Measurements from ENCODE around the gene MRPS9. TPM values are rescaled to one million over a fixed set of nuclear protein-coding genes. Genes with fewer than 3 reads are reported as not detected.
A peak's percentile ranks its signal among the peaks of the same experiment; 100 is the strongest.

The MRPS9 gene
- total RNA-seq, 1 experiment from 2014 or later, result 55.4 TPM

DNA sequence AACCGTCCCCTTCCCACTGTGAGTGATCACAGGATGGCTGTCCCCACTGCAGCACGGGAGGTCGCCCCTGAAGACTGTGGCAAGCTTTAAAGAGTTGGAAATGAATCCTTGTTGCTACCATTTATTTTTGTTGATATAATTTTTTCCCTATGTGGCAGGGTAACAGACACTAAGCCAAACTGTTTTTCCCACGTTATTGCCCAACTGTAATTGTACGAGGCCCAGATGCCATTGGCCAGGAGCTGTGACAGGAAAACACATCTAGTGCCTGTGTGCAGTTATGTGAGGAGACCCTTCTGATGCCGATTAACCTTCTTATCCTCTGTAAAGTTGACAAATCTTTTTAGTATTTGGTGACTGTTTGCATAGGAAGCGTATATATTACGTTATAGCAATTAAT lies 44.2 kb downstream of the MRPS9 start:
- no peaks in the 10 kb centered on the region for H3K9me3 ChIP-seq (ENCODE audit: low read depth, low read length, poor library complexity, severe bottlenecking)
- no peak for TF ChIP-seq EZH2 (IDR thresholded peaks at IDR 0.05; ENCODE audit: borderline replicate concordance, low read depth, low read length, poor library complexity, severe bottlenecking)
- TF ChIP-seq, protein P1, sequence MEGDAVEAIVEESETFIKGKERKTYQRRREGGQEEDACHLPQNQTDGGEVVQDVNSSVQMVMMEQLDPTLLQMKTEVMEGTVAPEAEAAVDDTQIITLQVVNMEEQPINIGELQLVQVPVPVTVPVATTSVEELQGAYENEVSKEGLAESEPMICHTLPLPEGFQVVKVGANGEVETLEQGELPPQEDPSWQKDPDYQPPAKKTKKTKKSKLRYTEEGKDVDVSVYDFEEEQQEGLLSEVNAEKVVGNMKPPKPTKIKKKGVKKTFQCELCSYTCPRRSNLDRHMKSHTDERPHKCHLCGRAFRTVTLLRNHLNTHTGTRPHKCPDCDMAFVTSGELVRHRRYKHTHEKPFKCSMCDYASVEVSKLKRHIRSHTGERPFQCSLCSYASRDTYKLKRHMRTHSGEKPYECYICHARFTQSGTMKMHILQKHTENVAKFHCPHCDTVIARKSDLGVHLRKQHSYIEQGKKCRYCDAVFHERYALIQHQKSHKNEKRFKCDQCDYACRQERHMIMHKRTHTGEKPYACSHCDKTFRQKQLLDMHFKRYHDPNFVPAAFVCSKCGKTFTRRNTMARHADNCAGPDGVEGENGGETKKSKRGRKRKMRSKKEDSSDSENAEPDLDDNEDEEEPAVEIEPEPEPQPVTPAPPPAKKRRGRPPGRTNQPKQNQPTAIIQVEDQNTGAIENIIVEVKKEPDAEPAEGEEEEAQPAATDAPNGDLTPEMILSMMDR (conservative IDR thresholded peaks at IDR 0.05; ENCODE audit: low read depth, low read length), result no peak
- no TSS peak for BruUV-seq (replicated peaks)
- intact Hi-C loops (cut with micrococcal nuclease; ENCODE audit: unreplicated experiment), result loop anchor here (10.0 kb wide), 1 partner anchor 227 kb away; the partner anchor contains the start of gene POU3F3
- ChIA-PET POLR2A (ENCODE audit: low non-redundant PET) (no interaction called here), CTCF (no interaction called here)
- DNase-seq (ENCODE audit: low spot score), result peak; percentile 26
- peaks cover 54% of the 10 kb centered on the region for H3K4me1 ChIP-seq (ENCODE audit: insufficient read depth, low read length, poor library complexity, severe bottlenecking)
- peak overlapping the region; percentile 40 for H3K27ac ChIP-seq (ENCODE audit: low read depth, low read length, poor library complexity, severe bottlenecking)
- no peaks in the 10 kb centered on the region for H3K36me3 ChIP-seq (ENCODE audit: insufficient read depth, low read length, poor library complexity, severe bottlenecking)
- no peak overlapping the region for H3K4me3 ChIP-seq (ENCODE audit: low read depth, low read length, poor library complexity, severe bottlenecking)
- no peaks in the 10 kb centered on the region for H3K27me3 ChIP-seq (replicated peaks; ENCODE audit: insufficient read depth, low read depth, low read length, poor library complexity)

DNA sequence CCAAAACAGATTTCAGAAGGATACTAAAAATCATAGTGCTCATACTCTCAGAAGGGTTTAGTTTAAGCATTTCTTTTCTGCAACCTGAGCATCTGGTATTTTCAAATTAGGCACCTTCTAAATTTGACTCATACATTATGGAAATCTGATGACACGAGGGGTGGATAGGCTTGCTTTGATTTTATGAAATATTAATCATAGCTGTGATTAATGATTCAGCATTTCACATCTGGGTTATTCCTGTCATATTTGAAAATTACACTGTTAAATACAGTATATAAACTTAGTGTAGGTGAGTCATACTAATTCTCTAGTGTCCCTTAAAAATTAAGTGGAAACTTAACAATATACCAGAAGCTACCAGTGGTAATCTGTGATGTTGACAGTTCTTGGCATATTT lies 47.7 kb downstream of the MRPS9 start:
- Histone ChIP-seq H3K27me3 (replicated peaks; ENCODE audit: insufficient read depth, low read depth, low read length, poor library complexity) (no peaks in the 10 kb centered on the region), H3K9me3 (ENCODE audit: low read depth, low read length, poor library complexity, severe bottlenecking) (no peaks in the 10 kb centered on the region), H3K4me3 (ENCODE audit: low read depth, low read length, poor library complexity, severe bottlenecking) (no peak overlapping the region), H3K4me1 (ENCODE audit: insufficient read depth, low read length, poor library complexity, severe bottlenecking) (peaks cover 38% of the 10 kb centered on the region), H3K27ac (ENCODE audit: low read depth, low read length, poor library complexity, severe bottlenecking) (no peak overlapping the region), H3K36me3 (ENCODE audit: insufficient read depth, low read length, poor library complexity, severe bottlenecking) (no peaks in the 10 kb centered on the region)
- ChIA-PET POLR2A (ENCODE audit: low non-redundant PET) (no interaction called here), CTCF (no interaction called here)
- TF ChIP-seq, protein P1 (conservative IDR thresholded peaks at IDR 0.05; ENCODE audit: low read depth, low read length), result no peak
- TF ChIP-seq EZH2 (IDR thresholded peaks at IDR 0.05; ENCODE audit: borderline replicate concordance, low read depth, low read length, poor library complexity, severe bottlenecking), result no peak
- no peak for DNase-seq (ENCODE audit: low spot score)
- no TSS peak for BruUV-seq (replicated peaks)
- intact Hi-C loops (cut with micrococcal nuclease; ENCODE audit: unreplicated experiment), result loop anchor here (10.0 kb wide), 1 partner anchor 231 kb away; the partner anchor contains the start of gene POU3F3

DNA sequence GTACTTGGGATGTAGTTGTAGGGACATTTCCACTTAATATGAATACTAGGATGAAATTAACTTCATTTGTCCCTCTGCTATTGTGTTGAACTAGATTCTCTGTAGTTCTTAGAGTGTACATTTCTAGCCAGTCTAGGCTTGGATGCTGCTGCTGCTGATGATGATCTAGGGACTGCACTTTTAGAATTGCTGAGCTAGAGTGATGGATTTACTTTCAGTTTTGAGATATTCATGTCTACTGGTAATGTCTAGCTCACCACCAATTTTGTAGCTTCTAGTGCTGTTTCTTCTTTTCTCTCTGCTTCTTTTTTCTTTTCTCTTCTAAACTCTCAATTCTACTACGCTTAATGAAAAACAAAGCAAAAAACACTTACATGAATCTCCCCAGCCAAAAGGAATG lies 49.4 kb downstream of the MRPS9 start:
- TF ChIP-seq, protein P1 (conservative IDR thresholded peaks at IDR 0.05; ENCODE audit: low read depth, low read length), result no peak
- TF ChIP-seq EZH2 (IDR thresholded peaks at IDR 0.05; ENCODE audit: borderline replicate concordance, low read depth, low read length, poor library complexity, severe bottlenecking), result no peak
- DNase-seq (ENCODE audit: low spot score), result peak; percentile 20
- peaks cover 30% of the 10 kb centered on the region for H3K4me1 ChIP-seq (ENCODE audit: insufficient read depth, low read length, poor library complexity, severe bottlenecking)
- intact Hi-C loops (cut with micrococcal nuclease; ENCODE audit: unreplicated experiment), result loop anchor here (10.0 kb wide), 1 partner anchor 232 kb away; the partner anchor contains the start of gene POU3F3
- ChIA-PET POLR2A (ENCODE audit: low non-redundant PET) (no interaction called here), CTCF (no interaction called here)
- H3K27me3 ChIP-seq (replicated peaks; ENCODE audit: insufficient read depth, low read depth, low read length, poor library complexity), result no peaks in the 10 kb centered on the region
- H3K9me3 ChIP-seq (ENCODE audit: low read depth, low read length, poor library complexity, severe bottlenecking), result no peaks in the 10 kb centered on the region
- H3K36me3 ChIP-seq (ENCODE audit: insufficient read depth, low read length, poor library complexity, severe bottlenecking), result no peaks in the 10 kb centered on the region
- H3K27ac ChIP-seq (ENCODE audit: low read depth, low read length, poor library complexity, severe bottlenecking), result peak overlapping the region; percentile 7
- BruUV-seq (replicated peaks), result no TSS peak
- no peak overlapping the region for H3K4me3 ChIP-seq (ENCODE audit: low read depth, low read length, poor library complexity, severe bottlenecking)

Data from A673 (cell line).